Esophagus muscularis mucosa (tissue), 3 donors: ENCODE measurements around the gene CREB3L4.

Source experiments
- POLR2A ChIP-seq: fragments of 450-650 bp; IDR thresholded peaks from one replicate; pipeline ENCODE4 v1.6.1; 2017; ENCODE audit warnings: antibody characterized with exemption, moderate library complexity, mild to moderate bottlenecking, low read depth
- TF ChIP-seq, protein P1 (sequence below), 3 experiments: fragments of 200-600 bp in 2 of 3; fragments of 450-650 bp in 1 of 3; sonication (generic) in 2 of 3; IDR thresholded peaks; one replicate each; pipeline ENCODE4 v1.5.1; 2017 to 2019; ENCODE audit warnings: antibody characterized with exemption in 3 of 3, mild to moderate bottlenecking in 2 of 3, moderate library complexity in 1 of 3

DNA sequence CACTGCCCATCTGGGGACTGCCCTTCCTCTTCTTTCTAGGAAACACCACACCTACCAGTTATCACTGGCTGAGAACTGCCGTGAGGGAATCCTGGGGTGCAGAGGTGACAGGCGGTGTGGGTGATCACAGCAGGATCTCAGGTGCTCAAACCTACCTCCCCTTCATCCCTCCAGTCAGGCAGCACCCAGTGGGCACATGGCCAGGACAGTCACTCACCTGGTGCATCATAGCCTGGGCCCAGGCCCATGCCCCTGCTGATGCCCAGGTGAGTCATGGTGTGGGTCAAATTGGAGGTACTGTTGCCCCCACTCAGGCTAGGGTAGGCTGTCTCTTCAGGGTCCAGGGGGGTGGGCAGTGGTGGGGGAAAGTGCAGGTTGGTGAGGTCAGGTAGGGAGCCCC lies 15.9 kb upstream of the CREB3L4 start:
- no peak for TF ChIP-seq POLR2A
- TF ChIP-seq, protein P1, sequence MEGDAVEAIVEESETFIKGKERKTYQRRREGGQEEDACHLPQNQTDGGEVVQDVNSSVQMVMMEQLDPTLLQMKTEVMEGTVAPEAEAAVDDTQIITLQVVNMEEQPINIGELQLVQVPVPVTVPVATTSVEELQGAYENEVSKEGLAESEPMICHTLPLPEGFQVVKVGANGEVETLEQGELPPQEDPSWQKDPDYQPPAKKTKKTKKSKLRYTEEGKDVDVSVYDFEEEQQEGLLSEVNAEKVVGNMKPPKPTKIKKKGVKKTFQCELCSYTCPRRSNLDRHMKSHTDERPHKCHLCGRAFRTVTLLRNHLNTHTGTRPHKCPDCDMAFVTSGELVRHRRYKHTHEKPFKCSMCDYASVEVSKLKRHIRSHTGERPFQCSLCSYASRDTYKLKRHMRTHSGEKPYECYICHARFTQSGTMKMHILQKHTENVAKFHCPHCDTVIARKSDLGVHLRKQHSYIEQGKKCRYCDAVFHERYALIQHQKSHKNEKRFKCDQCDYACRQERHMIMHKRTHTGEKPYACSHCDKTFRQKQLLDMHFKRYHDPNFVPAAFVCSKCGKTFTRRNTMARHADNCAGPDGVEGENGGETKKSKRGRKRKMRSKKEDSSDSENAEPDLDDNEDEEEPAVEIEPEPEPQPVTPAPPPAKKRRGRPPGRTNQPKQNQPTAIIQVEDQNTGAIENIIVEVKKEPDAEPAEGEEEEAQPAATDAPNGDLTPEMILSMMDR (IDR thresholded peaks at IDR 0.05): no peak
